Measurements from ENCODE around the gene GABARAPL2. TPM values are rescaled to one million over a fixed set of nuclear protein-coding genes. Genes with fewer than 3 reads are reported as not detected.

GABARAPL2 gene
- total RNA-seq, 3 donors from 2014 or later: 81.4 to 110 (median 106) TPM

DNA sequence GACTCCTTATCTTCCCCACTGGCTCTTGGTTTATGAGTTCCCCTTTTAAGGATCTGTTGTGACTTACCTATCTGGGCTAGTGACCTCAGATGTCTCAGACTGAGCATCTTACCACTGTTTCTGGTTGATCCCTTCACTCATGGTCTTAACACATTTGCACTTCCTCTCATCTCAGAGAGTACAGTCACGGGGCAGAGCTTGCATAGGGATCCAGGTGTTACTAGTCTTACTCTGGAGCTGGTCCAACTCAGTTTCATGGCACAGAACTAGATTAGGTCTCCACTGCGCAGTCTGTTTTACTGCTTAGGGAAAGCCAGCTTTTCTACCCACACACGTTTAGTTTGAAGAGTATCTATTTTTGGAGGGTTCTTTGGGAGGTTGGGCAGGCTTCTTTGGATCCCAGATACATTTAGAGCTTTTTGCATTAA, 10.2 kb downstream of the GABARAPL2 start:
- Histone ChIP-seq H3K9me3 (no peaks in the 10 kb centered on the region), H3K36me3 (ENCODE audit: low read depth) (no peaks in the 10 kb centered on the region), H3K4me1 (ENCODE audit: low read depth) (no peaks in the 10 kb centered on the region), H3K4me3 (no peak overlapping the region)
- intact Hi-C loops (cut with DNase I, micrococcal nuclease): no loop called here
- TF ChIP-seq, protein P1, sequence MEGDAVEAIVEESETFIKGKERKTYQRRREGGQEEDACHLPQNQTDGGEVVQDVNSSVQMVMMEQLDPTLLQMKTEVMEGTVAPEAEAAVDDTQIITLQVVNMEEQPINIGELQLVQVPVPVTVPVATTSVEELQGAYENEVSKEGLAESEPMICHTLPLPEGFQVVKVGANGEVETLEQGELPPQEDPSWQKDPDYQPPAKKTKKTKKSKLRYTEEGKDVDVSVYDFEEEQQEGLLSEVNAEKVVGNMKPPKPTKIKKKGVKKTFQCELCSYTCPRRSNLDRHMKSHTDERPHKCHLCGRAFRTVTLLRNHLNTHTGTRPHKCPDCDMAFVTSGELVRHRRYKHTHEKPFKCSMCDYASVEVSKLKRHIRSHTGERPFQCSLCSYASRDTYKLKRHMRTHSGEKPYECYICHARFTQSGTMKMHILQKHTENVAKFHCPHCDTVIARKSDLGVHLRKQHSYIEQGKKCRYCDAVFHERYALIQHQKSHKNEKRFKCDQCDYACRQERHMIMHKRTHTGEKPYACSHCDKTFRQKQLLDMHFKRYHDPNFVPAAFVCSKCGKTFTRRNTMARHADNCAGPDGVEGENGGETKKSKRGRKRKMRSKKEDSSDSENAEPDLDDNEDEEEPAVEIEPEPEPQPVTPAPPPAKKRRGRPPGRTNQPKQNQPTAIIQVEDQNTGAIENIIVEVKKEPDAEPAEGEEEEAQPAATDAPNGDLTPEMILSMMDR (IDR thresholded peaks at IDR 0.05): no peak
- DNase-seq (no peak), ATAC-seq (no peak)

DNA sequence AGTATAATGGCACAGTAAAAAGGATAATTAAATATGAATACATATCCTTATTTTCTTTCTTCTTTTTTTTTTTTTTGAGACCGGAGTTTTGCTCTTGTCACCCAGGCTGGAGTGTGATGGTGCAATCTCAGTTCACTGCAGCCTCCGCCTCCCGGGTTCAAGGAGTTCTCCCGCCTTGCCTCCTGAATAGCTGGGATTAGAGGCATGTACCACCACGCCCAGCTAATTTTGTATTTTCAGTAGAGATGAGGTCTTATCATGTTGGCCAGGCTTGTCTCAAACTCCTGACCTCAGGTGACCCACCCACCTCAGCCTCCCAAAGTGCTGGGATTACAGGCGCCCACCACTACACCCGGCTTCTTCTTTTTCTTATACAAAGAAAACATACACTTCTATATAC, 12.0 kb downstream of the GABARAPL2 start:
- intact Hi-C loops (cut with DNase I, micrococcal nuclease): no loop called here
- no peak for DNase-seq
- Histone ChIP-seq H3K9me3 (no peaks in the 10 kb centered on the region), H3K4me3 (no peak overlapping the region), H3K36me3 (ENCODE audit: low read depth) (no peaks in the 10 kb centered on the region), H3K4me1 (ENCODE audit: low read depth) (no peaks in the 10 kb centered on the region)
- TF ChIP-seq, protein P1 (IDR thresholded peaks at IDR 0.05): no peak
- no peak for ATAC-seq

DNA sequence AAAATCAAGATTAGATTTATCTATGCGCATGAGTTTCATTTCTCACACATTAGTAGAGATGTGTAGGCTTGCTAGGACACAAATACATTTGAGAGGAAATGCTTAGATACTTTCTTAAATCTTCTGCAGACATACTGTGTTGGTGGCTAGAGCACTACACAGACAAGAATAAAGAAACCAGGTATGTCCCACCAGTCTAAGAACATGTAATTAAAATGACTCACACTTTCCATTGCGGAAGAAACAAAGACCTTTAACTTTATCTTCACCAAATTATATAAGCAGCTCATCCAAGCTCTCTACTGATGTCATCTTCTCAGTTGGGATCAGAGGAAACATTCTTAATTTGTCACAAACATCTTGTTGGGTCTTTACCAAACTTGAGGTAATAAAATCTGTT, 12.5 kb downstream of the GABARAPL2 start:
- no peaks in the 10 kb centered on the region for H3K36me3 ChIP-seq (ENCODE audit: low read depth)
- DNase-seq (no peak), ATAC-seq (no peak)
- no peaks in the 10 kb centered on the region for H3K9me3 ChIP-seq
- H3K4me3 ChIP-seq: no peak overlapping the region
- TF ChIP-seq, protein P1 (IDR thresholded peaks at IDR 0.05): no peak
- intact Hi-C loops (cut with DNase I, micrococcal nuclease): no loop called here
- H3K4me1 ChIP-seq (ENCODE audit: low read depth): no peaks in the 10 kb centered on the region

DNA sequence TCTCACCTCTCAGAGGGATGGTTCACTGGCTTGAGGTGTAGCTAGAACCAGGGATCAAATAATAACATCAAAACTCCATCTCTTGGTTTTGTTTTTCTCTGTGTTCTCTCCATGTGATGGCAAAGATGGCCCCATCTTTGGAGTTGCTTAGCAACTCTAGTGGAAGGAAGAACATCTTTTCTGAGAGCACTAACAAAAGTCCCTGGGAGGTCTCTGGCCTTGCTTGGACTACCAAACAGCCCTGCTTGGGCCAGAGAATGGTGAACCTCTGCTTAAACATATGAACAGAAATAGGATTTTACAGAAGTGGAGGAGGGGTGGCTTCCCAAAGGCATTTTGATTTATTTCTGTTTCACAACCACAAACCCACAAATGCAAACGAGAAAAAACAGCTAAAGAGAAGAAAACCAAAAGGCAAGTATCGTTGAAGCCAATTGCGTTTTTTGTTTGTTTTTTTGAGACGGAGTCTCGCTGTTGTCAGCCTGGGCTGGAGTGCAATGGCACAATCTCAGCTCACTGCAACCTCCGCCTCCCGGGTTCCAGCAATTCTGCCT, 13.2 kb downstream of the GABARAPL2 start:
- Histone ChIP-seq H3K9me3 (no peaks in the 10 kb centered on the region), H3K4me1 (ENCODE audit: low read depth) (no peaks in the 10 kb centered on the region), H3K4me3 (no peak overlapping the region), H3K36me3 (ENCODE audit: low read depth) (no peaks in the 10 kb centered on the region)
- no peak for DNase-seq
- TF ChIP-seq, protein P1 (IDR thresholded peaks at IDR 0.05): no peak
- intact Hi-C loops (cut with DNase I, micrococcal nuclease): no loop called here
- ATAC-seq: no peak

DNA sequence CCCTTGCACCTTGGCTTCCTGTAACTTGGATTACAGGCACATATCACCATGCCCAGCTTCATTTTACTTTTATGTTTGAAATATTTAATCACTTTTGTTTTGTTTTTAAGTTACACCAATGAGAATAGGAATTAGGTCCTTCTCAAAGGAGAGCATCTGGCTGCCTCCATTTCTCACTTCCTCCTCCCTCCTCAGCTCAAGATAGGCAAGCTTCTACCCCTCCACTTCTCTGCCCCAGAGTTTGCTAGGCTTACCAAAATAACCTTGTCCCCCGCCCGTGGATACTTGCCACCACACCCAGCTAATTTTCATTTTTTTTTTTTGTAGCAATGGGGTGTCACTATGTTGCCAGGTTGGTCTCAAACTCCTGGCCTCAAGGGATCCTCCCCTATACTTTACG, 17.9 kb downstream of the GABARAPL2 start:
- ATAC-seq (no peak), DNase-seq (no peak)
- H3K4me3 ChIP-seq: no peak overlapping the region
- H3K36me3 ChIP-seq (ENCODE audit: low read depth): no peaks in the 10 kb centered on the region
- intact Hi-C loops (cut with DNase I, micrococcal nuclease): no loop called here
- no peaks in the 10 kb centered on the region for H3K4me1 ChIP-seq (ENCODE audit: low read depth)
- TF ChIP-seq, protein P1 (IDR thresholded peaks at IDR 0.05): no peak
- H3K9me3 ChIP-seq: no peaks in the 10 kb centered on the region

DNA sequence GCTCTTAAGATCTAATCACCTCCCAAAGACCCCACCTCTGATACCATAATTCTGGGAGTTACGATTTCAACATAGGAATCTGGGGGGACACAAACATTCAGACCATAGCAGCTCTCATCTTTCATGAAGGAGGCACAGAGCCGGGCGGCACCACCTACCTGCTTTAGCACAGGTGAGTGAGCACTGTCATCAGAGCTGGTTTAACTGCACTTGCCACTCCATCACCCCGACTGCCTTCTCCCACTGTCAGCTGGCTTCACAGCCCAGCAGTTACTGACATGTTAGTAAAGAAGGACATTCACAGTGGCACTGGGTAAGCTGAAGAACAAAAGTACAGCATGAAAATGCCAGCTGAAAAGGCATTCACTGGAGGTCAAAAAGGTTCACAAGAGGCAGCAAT, 22.5 kb downstream of the GABARAPL2 start:
- intact Hi-C loops (cut with DNase I, micrococcal nuclease): no loop called here
- Histone ChIP-seq H3K36me3 (ENCODE audit: low read depth) (no peaks in the 10 kb centered on the region), H3K4me1 (ENCODE audit: low read depth) (no peaks in the 10 kb centered on the region), H3K9me3 (no peaks in the 10 kb centered on the region), H3K4me3 (no peak overlapping the region)
- ATAC-seq (no peak), DNase-seq (no peak)
- TF ChIP-seq, protein P1 (IDR thresholded peaks at IDR 0.05): no peak

Data from mucosa of descending colon (tissue), 3 donors.